ENCODE results near the gene RMRP.

GRCh38 chr9:35702696-35703095, 44.9 kb upstream of the RMRP start:
- TF ChIP-seq CTCF (IDR thresholded peaks at IDR 0.05) (no peak), POLR2A (IDR thresholded peaks at IDR 0.05) (no peak)

Data from heart left ventricle (tissue), 13 donors.